NCI-H146 (cell line): ENCODE data around the gene ROCK2.
"Not testable (repeated sequence)": the region's sequence is repeated elsewhere in the genome, so short reads cannot be mapped to it uniquely, and the experiment has no call there.

Experiments
- DNase-seq: peaks from one replicate; lab custom pipeline; 2025; lab: John Stamatoyannopoulos, UW

Gene ROCK2

DNA sequence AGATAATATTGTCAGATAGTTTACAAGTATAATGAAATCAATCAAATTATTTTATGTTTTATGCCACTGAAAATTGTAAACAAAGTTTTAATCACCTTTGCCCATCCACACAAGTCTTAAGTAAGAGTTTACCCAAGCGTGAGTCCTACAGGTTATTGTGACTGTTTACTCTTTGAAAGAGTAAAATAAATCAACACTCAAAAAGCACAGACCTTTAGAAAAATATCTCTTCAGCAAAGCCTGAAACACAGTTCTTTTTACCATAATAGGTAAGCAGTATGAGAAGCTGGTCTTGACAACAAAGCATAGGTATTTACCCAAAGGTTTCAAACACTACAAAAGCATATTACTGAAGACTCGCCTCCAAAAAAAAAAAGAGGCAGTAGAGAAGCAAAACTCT is 3.7 kb downstream of the ROCK2 start:
- no peak for DNase-seq

GRCh38 chr2:11339508-11340083 is 4.8 kb downstream of the ROCK2 start:
- DNase-seq, result no peak

GRCh38 chr2:11338580-11338979 is 5.9 kb downstream of the ROCK2 start:
- no peak for DNase-seq

DNA sequence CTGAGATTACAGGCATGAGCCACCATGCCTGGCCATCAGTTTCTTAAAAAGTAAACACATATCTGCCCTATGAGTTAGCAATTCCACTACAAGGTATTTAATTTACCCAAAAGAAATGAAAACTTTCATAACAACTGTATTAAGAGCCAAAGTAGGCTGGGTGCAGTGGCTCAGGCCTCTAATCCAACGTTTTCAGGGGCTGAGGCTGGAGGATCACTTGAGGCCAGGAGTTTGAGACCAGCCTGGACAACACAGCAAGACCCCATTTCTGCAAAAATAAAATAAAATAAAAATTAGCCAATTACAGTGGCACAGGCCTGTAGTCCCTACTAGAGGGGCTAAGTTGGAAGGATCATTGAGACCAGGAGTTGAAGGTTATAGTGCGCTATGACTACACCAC is 6.5 kb downstream of the ROCK2 start:
- no peak for DNase-seq

DNA sequence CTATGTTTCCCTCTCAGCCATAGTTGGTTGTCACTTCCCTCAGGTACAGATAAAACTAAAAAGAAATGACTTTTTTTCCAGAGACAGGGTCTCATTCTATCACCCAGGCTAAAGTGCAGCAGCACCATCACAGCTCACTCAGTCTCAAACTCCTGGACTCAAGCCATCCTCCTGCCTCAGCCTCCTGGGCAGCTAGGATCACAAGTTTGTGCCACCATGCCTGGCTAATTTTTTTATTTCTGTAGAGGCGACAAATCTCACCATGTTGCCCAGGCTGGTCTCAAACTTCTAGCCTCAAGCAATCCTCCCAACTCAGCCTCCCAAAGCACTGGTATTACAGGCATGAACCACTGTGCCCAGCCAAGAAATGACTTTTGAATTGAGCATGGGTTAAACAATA is 8.2 kb downstream of the ROCK2 start:
- no peak for DNase-seq

- DNase-seq, result no peak
Measured at GRCh38 chr2:11333427-11334183, 10.8 kb downstream of the ROCK2 start.

DNA sequence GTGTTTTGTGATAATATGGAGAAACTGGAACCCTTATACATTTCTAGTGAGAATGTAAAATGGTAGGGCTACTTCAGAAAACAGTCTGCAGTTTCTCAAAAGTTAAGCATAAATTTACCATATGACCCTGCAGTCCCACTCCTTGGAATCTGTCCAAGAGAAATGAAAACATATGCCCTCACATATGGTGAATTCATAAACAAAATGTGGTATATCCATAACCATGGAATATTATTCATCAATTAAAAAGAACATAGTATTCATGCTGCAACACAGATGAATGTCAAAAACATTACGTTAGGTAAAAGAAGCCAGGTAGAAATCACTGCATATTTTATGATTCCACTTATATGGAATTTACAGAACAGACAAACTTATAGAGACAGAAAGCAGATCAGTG is 11.8 kb downstream of the ROCK2 start:
- DNase-seq, result no peak

DNA sequence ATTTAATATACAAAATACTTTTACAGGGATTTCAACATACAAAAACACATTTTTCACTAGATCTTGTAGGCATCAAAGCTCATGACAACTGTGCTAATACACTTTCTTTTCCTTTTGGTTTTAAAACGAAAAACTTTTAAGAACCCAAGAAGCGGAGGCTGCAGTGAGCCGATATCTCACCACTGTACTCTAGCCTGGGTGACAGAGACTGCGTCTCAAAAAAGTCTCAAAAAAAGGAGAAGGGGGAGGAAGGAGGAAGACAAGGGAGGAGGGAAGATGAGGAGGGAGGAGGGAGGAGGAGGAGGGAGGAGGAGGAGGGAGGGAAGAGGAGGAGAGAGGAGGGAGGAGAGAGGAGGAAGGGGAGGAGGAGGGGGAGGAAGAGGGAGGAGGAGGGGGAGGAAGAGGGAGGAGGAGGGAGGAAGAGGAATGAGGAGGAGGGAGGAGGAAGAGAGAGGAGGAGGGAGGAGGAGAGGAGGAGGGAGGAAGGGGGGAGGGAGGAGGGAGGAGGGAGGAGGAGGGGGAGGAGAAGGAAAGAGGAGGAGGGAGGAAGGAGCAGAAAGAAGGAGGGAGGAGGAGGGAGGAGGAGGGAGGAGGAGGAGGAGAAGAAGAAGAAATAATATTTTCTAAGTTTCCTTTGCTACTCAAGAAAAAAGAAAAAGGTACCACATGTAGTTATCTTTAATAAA is 13.8 kb downstream of the ROCK2 start:
- DNase-seq, result no peak

DNA sequence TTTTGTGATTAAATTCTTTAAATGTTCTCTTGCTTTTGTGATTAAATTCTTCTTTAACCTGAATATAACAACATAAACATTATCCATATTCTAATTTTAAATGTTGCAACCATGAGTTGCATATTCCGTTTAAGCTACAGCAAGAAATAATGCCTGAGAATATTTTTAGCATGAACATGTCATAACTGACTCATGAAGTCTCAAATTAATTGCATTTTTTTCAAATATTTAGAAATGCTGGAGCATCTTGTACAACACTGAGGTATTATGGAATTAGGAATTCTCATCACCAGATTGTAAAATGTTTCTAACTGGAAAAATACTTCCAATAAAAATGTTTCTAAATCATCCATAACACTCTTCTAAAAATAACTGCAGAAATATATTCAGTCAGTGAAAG is 14.7 kb downstream of the ROCK2 start:
- no peak for DNase-seq

DNA sequence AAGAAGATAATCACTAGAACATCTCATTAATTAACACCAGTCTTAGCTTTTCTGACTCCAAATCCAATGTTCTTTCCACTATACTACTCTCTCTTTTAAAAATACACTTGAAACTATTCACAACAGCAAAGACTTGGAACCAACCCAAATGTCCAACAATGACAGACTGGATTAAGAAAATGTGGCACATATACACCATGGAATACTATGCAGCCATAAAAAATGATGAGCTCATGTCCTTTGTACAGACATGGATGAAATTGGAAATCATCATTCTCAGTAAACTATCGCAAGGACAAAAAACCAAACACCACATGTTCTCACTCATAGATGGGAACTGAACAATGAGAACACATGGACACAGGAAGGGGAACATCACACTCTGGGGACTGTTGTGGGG is 15.9 kb downstream of the ROCK2 start:
- DNase-seq, result not testable (repeated sequence)

- no peak for DNase-seq
Measured at GRCh38 chr2:11327871-11328270, 16.6 kb downstream of the ROCK2 start.

- DNase-seq, result no peak
Measured at GRCh38 chr2:11326677-11327211, 17.7 kb downstream of the ROCK2 start.

GRCh38 chr2:11325961-11326676 is 18.3 kb downstream of the ROCK2 start:
- DNase-seq, result no peak

DNA sequence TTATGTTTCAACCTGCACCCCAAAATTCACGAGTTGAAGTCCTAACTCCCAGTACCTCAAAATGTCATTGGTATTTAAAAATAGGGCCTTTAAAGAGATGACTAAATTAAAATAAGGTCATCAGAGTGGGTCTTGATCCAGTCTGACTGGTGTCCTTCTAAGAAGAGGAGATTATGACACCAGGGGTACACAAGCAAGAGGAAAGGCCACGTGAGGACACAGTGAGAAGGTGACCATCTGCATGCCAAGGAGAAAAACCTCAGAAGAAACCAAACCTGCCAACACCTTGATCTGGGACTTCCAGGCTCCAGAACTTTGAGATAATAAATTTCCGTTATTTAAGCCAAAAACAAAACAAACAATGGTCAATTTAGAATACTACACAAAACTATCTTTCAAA is 22.6 kb downstream of the ROCK2 start:
- no peak for DNase-seq

- DNase-seq, result no peak
Measured at GRCh38 chr2:11320698-11321492, 23.5 kb downstream of the ROCK2 start.

DNA sequence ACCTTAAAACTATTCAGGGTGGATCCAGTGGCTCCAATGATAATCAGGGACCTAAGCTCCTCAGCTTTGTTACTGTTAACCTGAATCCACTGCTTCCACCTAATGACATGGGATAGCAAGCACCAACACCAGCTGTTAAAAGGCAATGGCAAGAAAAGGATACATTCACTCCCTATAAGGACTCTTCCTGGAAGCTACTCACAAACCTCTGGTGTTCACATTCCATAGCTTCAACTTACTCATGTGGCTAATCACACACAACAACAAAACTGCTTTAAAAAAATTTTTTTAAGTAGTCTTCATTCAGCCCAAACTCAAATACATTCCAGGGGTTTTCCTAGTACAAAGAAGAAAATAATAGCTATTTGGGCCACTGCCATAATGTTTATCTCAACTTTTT is 24.5 kb downstream of the ROCK2 start:
- DNase-seq, result no peak

DNA sequence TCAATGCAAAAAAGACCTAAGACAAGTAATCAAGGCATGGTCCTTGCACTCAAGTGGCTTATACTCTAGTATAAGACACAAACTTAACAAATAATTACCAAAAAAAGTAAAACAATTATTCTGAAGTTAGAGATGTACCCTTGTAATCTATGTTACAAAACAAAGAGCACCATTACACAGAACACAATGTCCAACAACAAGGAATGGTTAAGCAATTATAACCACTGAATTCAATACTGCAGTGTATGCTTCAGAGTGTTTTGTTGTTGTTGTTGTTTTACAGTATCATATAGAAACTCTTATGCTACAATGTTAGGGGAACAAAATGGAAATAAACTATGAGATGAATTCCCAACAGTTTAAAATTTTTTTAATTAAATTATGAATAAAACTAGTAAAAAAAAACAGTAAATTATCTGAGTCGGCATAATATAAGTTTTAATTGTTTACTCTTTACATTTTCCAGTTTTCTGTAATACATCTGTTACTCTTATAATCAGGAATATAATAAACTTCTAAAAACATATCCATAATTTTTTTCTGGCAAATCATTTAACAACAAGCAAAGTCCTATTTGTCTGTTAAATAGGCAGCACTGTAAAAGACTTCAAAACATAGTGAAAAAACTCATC is 29.2 kb downstream of the ROCK2 start:
- no peak for DNase-seq

DNA sequence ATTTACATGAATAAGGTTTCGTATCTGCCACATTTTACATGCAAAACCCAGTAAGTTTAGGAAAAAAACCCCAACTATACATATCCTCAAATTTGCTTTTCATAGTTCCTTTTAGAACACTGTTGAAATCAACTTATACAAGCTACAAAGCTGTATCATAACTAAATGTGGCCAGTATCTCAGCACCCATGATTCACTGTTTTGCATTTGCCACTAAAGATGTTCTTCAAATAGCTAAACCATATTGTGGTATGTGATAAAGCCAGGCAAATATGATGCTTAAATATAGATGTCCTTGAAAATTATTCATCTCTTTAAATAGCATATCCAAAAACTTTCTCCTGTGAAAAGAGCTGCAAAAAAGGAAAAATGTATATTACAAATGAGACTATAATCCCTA is 29.9 kb downstream of the ROCK2 start:
- DNase-seq, result no peak

GRCh38 chr2:11312770-11313471 is 31.5 kb downstream of the ROCK2 start:
- DNase-seq, result no peak

- no peak for DNase-seq
Measured at GRCh38 chr2:11311543-11311942, 32.9 kb downstream of the ROCK2 start.

- no peak for DNase-seq
Measured at GRCh38 chr2:11310212-11310611, 34.2 kb downstream of the ROCK2 start.
